Measurements from ENCODE around the gene TFPT. TPM values are rescaled to one million over a fixed set of nuclear protein-coding genes. Genes with fewer than 3 reads are reported as not detected.
"Not testable (repeated sequence)": the region's sequence is repeated elsewhere in the genome, so short reads cannot be mapped to it uniquely, and the experiment has no call there.

TFPT gene
- total RNA-seq, 1 donor: 14.3 TPM

DNA sequence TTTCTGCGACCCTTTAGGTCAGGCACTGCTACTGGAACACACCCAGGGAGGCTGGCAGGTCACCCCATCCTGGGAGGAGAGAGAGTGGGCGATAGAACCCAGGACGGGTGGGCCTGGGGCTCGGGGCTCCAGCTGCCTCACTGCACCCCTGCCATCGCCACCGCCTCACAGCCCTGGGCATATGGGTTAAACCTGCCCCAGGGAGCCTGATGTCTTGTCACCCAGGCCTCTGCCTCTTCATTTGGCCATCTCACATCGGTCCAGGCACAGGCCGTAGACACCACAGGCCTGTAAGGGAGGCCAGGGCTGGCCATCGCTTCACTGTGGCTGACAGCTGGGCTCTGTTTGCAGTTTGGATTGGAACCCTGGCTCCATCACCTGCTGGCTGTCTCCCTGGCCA is 10.3 kb upstream of the TFPT start:
- DNase-seq (ENCODE audit: low read depth in 2 of 3, low spot score in 2 of 3): no peak

- DNase-seq (ENCODE audit: low read depth in 2 of 3, low spot score in 2 of 3): no peak
These were observed 8.9 kb upstream of the TFPT start for GRCh38 chr19:54124393-54124792.

DNA sequence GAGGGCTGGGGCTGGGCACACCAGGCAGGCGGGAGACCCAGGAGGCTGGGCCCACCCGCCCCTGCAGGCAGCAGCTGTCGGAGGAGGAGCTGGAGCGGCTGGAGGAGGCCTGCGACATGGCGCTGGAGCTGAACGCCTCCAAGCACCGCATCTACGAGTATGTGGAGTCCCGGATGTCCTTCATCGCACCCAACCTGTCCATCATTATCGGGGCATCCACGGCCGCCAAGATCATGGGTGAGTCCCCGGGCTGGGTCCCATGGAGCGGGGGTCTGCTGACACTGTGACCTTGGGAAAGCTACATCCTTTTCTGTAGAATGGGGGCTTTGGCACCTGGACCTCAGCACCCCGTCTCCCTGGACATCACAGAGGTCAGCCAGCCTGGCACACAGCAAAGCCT is 8.2 kb upstream of the TFPT start:
- no peak for DNase-seq (ENCODE audit: low read depth in 2 of 3, low spot score in 2 of 3)

DNA sequence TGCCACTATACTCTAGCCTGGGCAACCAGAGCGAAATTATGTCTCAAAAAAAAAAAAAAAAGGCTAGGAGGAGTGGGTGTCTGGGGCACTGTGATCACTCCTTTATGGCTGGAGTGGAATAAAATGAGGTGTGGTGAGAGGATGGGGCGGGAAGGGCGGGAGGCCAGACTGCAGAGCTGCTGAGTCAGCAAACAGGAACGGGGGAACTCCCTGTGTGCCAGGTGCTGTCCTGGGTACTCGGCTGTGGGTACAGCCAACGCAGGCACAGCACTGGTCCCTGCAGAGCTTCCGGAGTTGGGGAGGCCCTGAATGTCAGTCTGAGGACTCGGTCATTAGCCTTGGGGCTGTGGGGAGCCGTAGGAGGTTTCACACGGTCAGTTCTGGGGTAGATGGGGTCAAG is 5.8 kb upstream of the TFPT start:
- no peak for DNase-seq (ENCODE audit: low read depth in 2 of 3, low spot score in 2 of 3)

DNA sequence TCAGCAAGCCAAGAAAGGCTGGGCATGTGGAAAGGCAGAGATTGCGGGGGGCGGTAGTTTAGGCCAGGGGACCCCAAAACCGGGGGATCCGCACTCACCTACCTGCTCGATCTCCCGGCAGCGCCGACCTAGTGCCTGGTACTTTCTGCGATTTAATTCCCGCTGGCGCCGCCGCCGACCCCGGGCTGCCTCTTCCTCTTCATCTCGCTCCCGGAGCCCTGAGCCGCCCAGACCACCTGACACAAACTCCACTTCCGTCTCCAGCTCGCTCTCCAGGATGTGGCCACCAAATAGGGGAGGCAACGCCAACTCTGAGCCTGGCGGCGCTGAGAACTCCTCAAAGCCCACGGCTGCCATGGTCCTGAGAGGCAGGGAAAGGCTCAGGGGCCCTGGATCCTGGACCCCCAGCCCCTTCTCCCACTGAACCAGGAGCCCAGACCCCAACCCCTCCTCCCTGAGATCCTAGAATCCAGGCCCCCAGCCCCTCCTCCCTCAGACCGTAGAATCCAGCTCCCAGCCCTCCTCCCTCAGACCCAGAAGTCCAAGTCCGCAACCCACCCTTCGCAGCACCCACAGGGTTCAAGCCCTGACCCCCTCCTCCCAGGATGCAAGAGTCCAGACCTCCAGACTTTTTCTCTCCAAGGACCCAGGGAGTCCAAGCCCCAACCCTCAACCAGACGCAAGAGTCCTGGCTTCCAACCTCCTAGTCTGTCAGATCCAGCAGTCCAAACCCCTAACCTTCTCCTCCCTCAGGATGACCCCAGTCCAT is 933 bp downstream of the TFPT start:
- DNase-seq (ENCODE audit: low read depth in 2 of 3, low spot score in 2 of 3): peak in 2 of 3 donors; percentile 50 to 55

GRCh38 chr19:54109651-54110050 is 5.8 kb downstream of the TFPT start:
- no peak for DNase-seq (ENCODE audit: low read depth in 2 of 3, low spot score in 2 of 3)

DNA sequence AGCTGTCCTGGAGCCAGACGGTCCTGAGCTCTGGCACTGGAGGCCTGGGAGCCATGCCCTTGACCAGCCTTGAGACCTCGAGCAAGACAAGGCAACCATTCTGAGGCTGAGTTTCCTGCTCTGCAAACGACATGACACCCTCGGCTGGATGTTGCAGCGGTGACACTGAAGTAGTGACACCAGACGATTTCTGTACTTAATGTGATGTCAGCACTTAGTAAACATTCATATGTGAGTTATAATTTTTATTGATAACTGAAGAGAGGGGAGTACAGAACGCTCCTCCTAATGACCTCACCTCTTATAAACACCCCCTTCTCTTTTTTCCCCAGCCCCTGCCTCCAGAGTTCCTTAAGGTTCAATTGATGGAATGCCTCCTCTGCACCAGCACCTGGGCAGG is 7.0 kb downstream of the TFPT start:
- DNase-seq (ENCODE audit: low read depth in 2 of 3, low spot score in 2 of 3): no peak

- DNase-seq (ENCODE audit: low read depth in 2 of 3, low spot score in 2 of 3): no peak
These were observed 7.5 kb downstream of the TFPT start for GRCh38 chr19:54107876-54108490.

DNA sequence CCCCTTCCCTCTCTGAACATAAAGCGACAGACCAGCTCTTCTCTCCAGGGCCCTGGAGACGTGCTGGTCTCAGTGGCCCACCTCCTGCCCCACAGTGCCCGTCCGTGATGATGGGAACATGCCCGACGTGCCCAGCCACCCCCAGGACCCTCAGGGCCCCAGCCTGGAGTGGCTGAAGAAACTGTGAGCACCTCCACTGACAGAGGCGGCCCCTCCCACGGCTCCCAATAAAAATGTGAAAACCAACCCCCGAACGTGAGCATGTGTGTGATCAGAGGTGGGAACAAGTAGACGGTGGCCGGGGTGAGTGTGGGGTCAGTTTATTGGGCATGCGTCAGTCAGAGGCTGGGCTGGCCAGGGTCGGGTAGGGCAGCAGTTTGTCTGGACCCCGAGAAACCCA is 8.7 kb downstream of the TFPT start:
- DNase-seq (ENCODE audit: low read depth in 2 of 3, low spot score in 2 of 3): no peak

- no peak for DNase-seq (ENCODE audit: low read depth in 2 of 3, low spot score in 2 of 3)
These were observed 9.7 kb downstream of the TFPT start for GRCh38 chr19:54105796-54106195.

DNA sequence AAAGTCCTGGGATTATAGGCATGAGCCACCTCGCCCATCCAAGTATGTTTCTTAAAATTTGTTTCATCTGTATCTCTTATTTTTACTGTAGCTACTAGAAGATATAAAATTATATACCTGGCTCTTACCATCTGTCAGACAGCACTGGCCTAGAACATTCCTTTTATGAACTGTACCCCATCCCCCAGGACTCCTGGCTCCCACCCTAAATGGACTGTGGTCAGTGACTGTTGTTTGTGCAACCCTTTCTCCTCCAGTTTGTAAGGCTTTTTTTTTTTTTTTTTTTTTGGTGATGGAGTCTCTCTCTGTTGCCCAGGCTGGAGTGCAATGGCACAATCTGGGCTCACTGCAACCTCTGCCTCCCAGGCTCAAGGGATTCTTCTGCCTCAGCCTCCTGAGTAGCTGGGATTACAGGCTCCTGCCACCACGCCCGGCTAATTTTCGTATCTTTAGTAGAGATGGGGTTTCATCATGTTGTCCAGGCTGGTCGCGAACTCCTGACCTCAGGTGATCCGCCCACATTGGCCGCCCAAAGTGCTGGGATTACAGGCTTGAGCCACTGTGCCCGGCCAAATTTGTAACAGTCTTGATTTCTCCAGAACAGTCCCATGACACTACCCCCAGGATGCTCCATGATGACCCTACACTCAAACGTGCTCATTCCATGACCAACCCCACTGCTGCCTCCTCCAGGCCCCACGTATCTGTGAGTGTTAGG is 10.3 kb downstream of the TFPT start:
- no peak for DNase-seq (ENCODE audit: low read depth in 2 of 3, low spot score in 2 of 3)

- DNase-seq (ENCODE audit: low read depth in 2 of 3, low spot score in 2 of 3): peak; percentile 98 to 100 (median 99)
These were observed 12.9 kb downstream of the TFPT start, which contains the start of gene NDUFA3 for GRCh38 chr19:54102421-54103169. Gene NDUFA3 (plus strand): TSS chr19:54102855. CDS start chr19:54102879, 24 bp downstream.

- DNase-seq (ENCODE audit: low read depth in 2 of 3, low spot score in 2 of 3): peak in 2 of 3 donors; percentile 37 to 43
These were observed 14.9 kb downstream of the TFPT start, which contains the start of gene OSCAR for GRCh38 chr19:54100561-54100960. Gene OSCAR (minus strand): TSS chr19:54100803. CDS start chr19:54100792, 11 bp downstream.

- not testable (repeated sequence) for DNase-seq (ENCODE audit: low read depth in 2 of 3, low spot score in 2 of 3)
These were observed 15.6 kb downstream of the TFPT start for GRCh38 chr19:54099903-54100255.

DNA sequence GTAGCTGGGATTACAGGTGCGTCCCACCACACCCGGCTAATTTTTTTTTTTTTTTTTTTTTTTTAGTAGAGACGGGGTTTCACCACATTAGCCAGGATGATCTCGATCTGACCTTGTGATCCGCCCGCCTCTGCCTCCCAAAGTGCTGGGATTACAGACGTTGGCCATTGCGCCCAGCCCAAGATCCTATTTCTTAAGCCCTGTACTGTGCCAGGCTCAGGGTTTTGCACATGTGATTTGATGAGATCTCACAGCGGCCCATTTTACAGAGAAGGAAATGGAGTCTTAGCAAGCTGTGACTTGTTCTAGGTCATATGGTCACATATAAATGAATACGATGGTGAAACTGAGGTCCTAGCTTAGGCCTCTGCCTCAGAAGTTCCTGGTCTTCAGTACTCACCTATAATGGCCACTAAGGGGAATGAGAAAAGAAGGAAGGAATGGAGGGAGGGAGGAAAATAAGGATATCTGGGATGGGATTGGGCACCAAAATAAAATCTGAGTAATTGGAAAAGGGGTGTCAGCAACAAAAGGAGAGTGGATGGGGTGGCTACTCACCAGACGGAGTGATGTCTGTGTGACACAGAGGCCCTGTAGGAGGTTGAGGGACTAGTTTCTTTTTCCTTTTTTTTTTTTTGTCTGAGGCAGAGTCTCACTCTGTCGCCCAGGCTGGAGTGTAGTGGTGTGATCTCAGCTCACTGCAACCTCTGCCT is 16.1 kb downstream of the TFPT start:
- no peak for DNase-seq (ENCODE audit: low read depth in 2 of 3, low spot score in 2 of 3)

- DNase-seq (ENCODE audit: low read depth in 2 of 3, low spot score in 2 of 3): no peak
These were observed 18.8 kb downstream of the TFPT start for GRCh38 chr19:54096617-54097106.

DNA sequence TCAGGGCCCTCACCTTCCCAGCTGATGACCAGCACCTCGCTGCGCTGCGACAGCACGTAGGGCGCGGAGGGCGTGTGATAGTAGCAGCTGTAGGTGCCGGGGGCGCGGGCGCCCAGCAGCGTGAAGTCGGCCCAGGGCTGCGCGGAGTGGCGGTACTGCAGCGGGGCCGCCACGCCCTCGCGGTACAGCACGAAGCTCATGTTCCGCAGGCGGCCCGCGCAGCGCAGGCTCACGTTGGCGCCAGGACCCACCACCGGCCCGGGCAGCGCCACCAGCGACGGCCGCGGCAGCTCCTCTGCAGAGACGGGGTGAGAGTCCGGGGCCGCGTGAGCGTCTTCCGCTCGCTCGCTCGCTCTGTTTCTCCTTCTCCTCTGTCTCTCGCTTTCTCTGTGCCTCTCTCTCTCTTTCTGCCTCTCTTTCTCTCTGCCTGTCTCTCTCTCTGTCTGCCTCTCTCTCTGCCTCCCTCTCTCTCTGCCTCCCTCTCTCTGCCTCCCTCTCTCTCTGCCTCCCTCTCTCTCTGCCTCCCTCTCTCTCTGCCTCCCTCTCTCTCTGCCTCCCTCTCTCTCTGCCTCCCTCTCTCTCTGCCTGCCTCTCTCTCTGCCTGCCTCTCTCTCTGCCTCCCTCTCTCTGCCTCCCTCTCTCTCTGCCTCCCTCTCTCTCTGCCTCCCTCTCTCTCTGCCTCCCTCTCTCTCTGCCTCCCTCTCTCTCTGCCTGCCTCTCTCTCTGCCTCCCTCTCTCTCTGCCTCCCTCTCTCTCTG is 19.4 kb downstream of the TFPT start:
- DNase-seq (ENCODE audit: low read depth in 2 of 3, low spot score in 2 of 3): peak in 2 of 3 donors; percentile 35 to 57

- DNase-seq (ENCODE audit: low read depth in 2 of 3, low spot score in 2 of 3): no peak
These were observed 20.2 kb downstream of the TFPT start for GRCh38 chr19:54095136-54095858.
